CD4-positive, CD25-positive, alpha-beta regulatory T cell (primary cell): ENCODE measurements around the gene PGAM4. TPM values are rescaled to one million over a fixed set of nuclear protein-coding genes. Genes with fewer than 3 reads are reported as not detected.

ENCODE experiments used
- ATAC-seq, 2 donors: fragments of 150-1000 bp; cut with Tn5 transposase; one replicate each; pipeline ENCODE4 v1.10.0; 2021; ENCODE audit warnings: low read depth in 2 of 2, moderate number of reproducible peaks in 2 of 2, moderate library complexity in 1 of 2
- DNase-seq, 3 donors: peaks; one replicate each; pipeline versions ENCODE4 v3.0.0 to v3.0.0-alpha.2; 2012 to 2022; ENCODE audit warnings: mixed read lengths in 1 of 3
- H3K27ac ChIP-seq: one replicate; pipeline ENCODE4 v1.7.0; 2013; ENCODE audit warnings: mild to moderate bottlenecking, low read length; ENCODE audit not compliant: insufficient read depth, poor library complexity, severe bottlenecking
- H3K27me3 ChIP-seq: one replicate; pipeline ENCODE4 v1.7.0; 2013; ENCODE audit warnings: low read length; ENCODE audit not compliant: control insufficient read depth, insufficient read depth
- H3K36me3 ChIP-seq: one replicate; pipeline ENCODE4 v1.7.0; 2013; ENCODE audit warnings: mild to moderate bottlenecking, low read length, moderate library complexity; ENCODE audit not compliant: control insufficient read depth, insufficient read depth
- H3K4me1 ChIP-seq: 2 replicates; pipeline ENCODE4 v1.7.0; 2013; ENCODE audit warnings: mild to moderate bottlenecking, low read length; ENCODE audit not compliant: insufficient read depth, control insufficient read depth, poor library complexity, severe bottlenecking
- H3K4me3 ChIP-seq: one replicate; pipeline ENCODE4 v1.7.0; 2013; ENCODE audit warnings: low read depth, mild to moderate bottlenecking, low read length, moderate library complexity
- H3K9me3 ChIP-seq, 2 experiments: 1 replicate in 1 of 2; 2 replicates in 1 of 2; pipeline ENCODE4 v1.7.0; 2013; ENCODE audit warnings: low read length in 2 of 2, mild to moderate bottlenecking in 1 of 2, moderate library complexity in 1 of 2; ENCODE audit not compliant: control insufficient read depth in 2 of 2
- H3K27ac Mint-ChIP-seq, 3 donors: one replicate each; pipeline ENCODE4 v1.8.0; 2020 to 2022; ENCODE audit warnings: mild to moderate bottlenecking in 3 of 3, mixed read lengths in 3 of 3, moderate library complexity in 2 of 3
- H3K27me3 Mint-ChIP-seq: one replicate; pipeline ENCODE4 v1.8.0; 2022; ENCODE audit warnings: mild to moderate bottlenecking, mixed read lengths
- H3K36me3 Mint-ChIP-seq: one replicate; pipeline ENCODE4 v1.8.0; 2020; ENCODE audit warnings: mixed read lengths
- H3K4me1 Mint-ChIP-seq, 4 donors: one replicate each; pipeline ENCODE4 v1.8.0; 2020 to 2022; ENCODE audit warnings: mixed read lengths in 4 of 4, mild to moderate bottlenecking in 1 of 4
- H3K4me3 Mint-ChIP-seq, 4 donors: one replicate each; pipeline ENCODE4 v1.8.0; 2020 to 2022; ENCODE audit warnings: mild to moderate bottlenecking in 4 of 4, mixed read lengths in 4 of 4, moderate library complexity in 3 of 4
- H3K9me3 Mint-ChIP-seq, 7 donors: one replicate each; pipeline ENCODE4 v1.8.0; 2020 to 2022; ENCODE audit warnings: mixed read lengths in 7 of 7, mild to moderate bottlenecking in 3 of 7, moderate library complexity in 2 of 7
- polyA plus RNA-seq, 4 donors: library from polyadenylated mRNA; unstranded; fragments of 300-500 nt; fragmentation: Illumina TruSeq; gene quantifications; one replicate each; pipeline ENCODE4 v1.2.3, GENCODE V29; 2021
- total RNA-seq: library from RNA; stranded (reverse); gene quantifications from one replicate; pipeline ENCODE4 v1.2.3, GENCODE V29; 2022

The PGAM4 gene
- total RNA-seq: not detected
- not detected for polyA plus RNA-seq

- no peaks in the 10 kb centered on the region for H3K9me3 ChIP-seq
- peaks cover 14% of the 10 kb centered on the region for H3K36me3 Mint-ChIP-seq
- H3K27me3 Mint-ChIP-seq: no peaks in the 10 kb centered on the region
- no peak for DNase-seq
- peaks cover 3% of the 10 kb centered on the region for H3K36me3 ChIP-seq
- H3K27ac ChIP-seq: no peak within 1 kb of the TSS
- no peak within 1 kb of the TSS for H3K4me3 Mint-ChIP-seq
- no peak within 1 kb of the TSS for H3K4me3 ChIP-seq
- no peaks in the 10 kb centered on the region for H3K9me3 Mint-ChIP-seq
- ATAC-seq: no peak
- peaks cover 5 to 12% (median 11%) of the 10 kb centered on the region in 4 donors for H3K4me1 Mint-ChIP-seq
- H3K27ac Mint-ChIP-seq: no peak within 1 kb of the TSS
- H3K27me3 ChIP-seq: no peaks in the 10 kb centered on the region
- no peaks in the 10 kb centered on the region for H3K4me1 ChIP-seq
These were observed at the start of gene PGAM4 for GRCh38 chrX:77969538-77969937. Gene PGAM4, minus strand, starts transcription at chrX:77969638. Its CDS starts 0 bp downstream, at chrX:77969638.

- DNase-seq: no peak
- H3K9me3 ChIP-seq: no peaks in the 10 kb centered on the region
- H3K36me3 ChIP-seq: peaks cover 2% of the 10 kb centered on the region
- Mint-ChIP-seq H3K4me1 (no peaks in the 10 kb centered on the region), H3K9me3 (no peaks in the 10 kb centered on the region), H3K36me3 (peaks cover 7% of the 10 kb centered on the region), H3K27me3 (no peaks in the 10 kb centered on the region), H3K4me3 (no peak overlapping the region), H3K27ac (no peak overlapping the region)
- no peak for ATAC-seq
- no peak overlapping the region for H3K4me3 ChIP-seq
- no peaks in the 10 kb centered on the region for H3K4me1 ChIP-seq
- H3K27ac ChIP-seq: no peak overlapping the region
- H3K27me3 ChIP-seq: no peaks in the 10 kb centered on the region
These were observed 42.4 kb upstream of the PGAM4 start for GRCh38 chrX:78011846-78012245.

- Mint-ChIP-seq H3K27ac (no peak overlapping the region), H3K4me3 (no peak overlapping the region), H3K36me3 (peaks cover 4% of the 10 kb centered on the region), H3K27me3 (no peaks in the 10 kb centered on the region), H3K9me3 (peaks cover 0 to 2% (median 0%) of the 10 kb centered on the region in 7 donors), H3K4me1 (no peaks in the 10 kb centered on the region)
- H3K4me3 ChIP-seq: no peak overlapping the region
- no peaks in the 10 kb centered on the region for H3K4me1 ChIP-seq
- no peaks in the 10 kb centered on the region for H3K9me3 ChIP-seq
- ATAC-seq (no peak), DNase-seq (no peak)
- H3K27me3 ChIP-seq: no peaks in the 10 kb centered on the region
- H3K36me3 ChIP-seq: no peaks in the 10 kb centered on the region
- H3K27ac ChIP-seq: no peak overlapping the region
These were observed 10.4 kb upstream of the PGAM4 start for GRCh38 chrX:77979870-77980269.

- Histone ChIP-seq H3K4me3 (no peak overlapping the region), H3K4me1 (no peaks in the 10 kb centered on the region), H3K36me3 (peaks cover 3% of the 10 kb centered on the region), H3K27ac (no peak overlapping the region), H3K9me3 (no peaks in the 10 kb centered on the region), H3K27me3 (no peaks in the 10 kb centered on the region)
- Mint-ChIP-seq H3K27me3 (no peaks in the 10 kb centered on the region), H3K36me3 (peaks cover 8% of the 10 kb centered on the region), H3K9me3 (peaks cover 0 to 2% (median 0%) of the 10 kb centered on the region in 7 donors), H3K4me3 (no peak overlapping the region), H3K4me1 (peaks cover 0 to 5% (median 0%) of the 10 kb centered on the region in 4 donors), H3K27ac (no peak overlapping the region)
- DNase-seq (no peak), ATAC-seq (no peak)
These were observed 8.1 kb upstream of the PGAM4 start for GRCh38 chrX:77977518-77977917.

GRCh38 chrX:77977095-77977494, 7.7 kb upstream of the PGAM4 start:
- no peaks in the 10 kb centered on the region for H3K27me3 ChIP-seq
- no peak overlapping the region for H3K4me3 ChIP-seq
- H3K27ac ChIP-seq: no peak overlapping the region
- peaks cover 8% of the 10 kb centered on the region for H3K36me3 Mint-ChIP-seq
- H3K4me1 ChIP-seq: no peaks in the 10 kb centered on the region
- H3K4me3 Mint-ChIP-seq: no peak overlapping the region
- H3K36me3 ChIP-seq: peaks cover 3% of the 10 kb centered on the region
- H3K4me1 Mint-ChIP-seq: peaks cover 0 to 5% (median 0%) of the 10 kb centered on the region in 4 donors
- H3K9me3 Mint-ChIP-seq: peaks cover 0 to 2% (median 0%) of the 10 kb centered on the region in 7 donors
- no peaks in the 10 kb centered on the region for H3K9me3 ChIP-seq
- no peak for ATAC-seq
- no peaks in the 10 kb centered on the region for H3K27me3 Mint-ChIP-seq
- no peak for DNase-seq
- H3K27ac Mint-ChIP-seq: no peak overlapping the region

- H3K4me1 ChIP-seq: no peaks in the 10 kb centered on the region
- H3K4me3 Mint-ChIP-seq: no peak overlapping the region
- H3K4me1 Mint-ChIP-seq: peaks cover 0 to 5% (median 1%) of the 10 kb centered on the region in 4 donors
- H3K27me3 ChIP-seq: no peaks in the 10 kb centered on the region
- H3K9me3 ChIP-seq: no peaks in the 10 kb centered on the region
- DNase-seq: no peak
- no peak overlapping the region for H3K27ac Mint-ChIP-seq
- no peak for ATAC-seq
- H3K36me3 Mint-ChIP-seq: peaks cover 11% of the 10 kb centered on the region
- H3K4me3 ChIP-seq: no peak overlapping the region
- H3K36me3 ChIP-seq: peaks cover 3% of the 10 kb centered on the region
- peaks cover 0 to 2% (median 0%) of the 10 kb centered on the region in 7 donors for H3K9me3 Mint-ChIP-seq
- H3K27ac ChIP-seq: no peak overlapping the region
- no peaks in the 10 kb centered on the region for H3K27me3 Mint-ChIP-seq
These were observed 6.3 kb upstream of the PGAM4 start for GRCh38 chrX:77975755-77976154.

GRCh38 chrX:77967631-77968030, 1.8 kb downstream of the PGAM4 start:
- H3K36me3 ChIP-seq: no peaks in the 10 kb centered on the region
- ATAC-seq (no peak), DNase-seq (no peak)
- no peaks in the 10 kb centered on the region for H3K4me1 ChIP-seq
- no peaks in the 10 kb centered on the region for H3K9me3 Mint-ChIP-seq
- H3K4me3 ChIP-seq: no peak overlapping the region
- H3K27ac Mint-ChIP-seq: no peak overlapping the region
- H3K4me1 Mint-ChIP-seq: peaks cover 0 to 15% (median 12%) of the 10 kb centered on the region in 4 donors
- H3K9me3 ChIP-seq: no peaks in the 10 kb centered on the region
- H3K27me3 Mint-ChIP-seq: no peaks in the 10 kb centered on the region
- H3K36me3 Mint-ChIP-seq: peaks cover 11% of the 10 kb centered on the region
- no peaks in the 10 kb centered on the region for H3K27me3 ChIP-seq
- H3K4me3 Mint-ChIP-seq: no peak overlapping the region
- H3K27ac ChIP-seq: no peak overlapping the region

- ATAC-seq (no peak), DNase-seq (no peak)
- Mint-ChIP-seq H3K27ac (no peak overlapping the region), H3K9me3 (no peaks in the 10 kb centered on the region), H3K36me3 (peaks cover 9% of the 10 kb centered on the region), H3K4me1 (peaks cover 0 to 26% (median 19%) of the 10 kb centered on the region in 4 donors), H3K4me3 (no peak overlapping the region), H3K27me3 (no peaks in the 10 kb centered on the region)
- H3K27ac ChIP-seq: no peak overlapping the region
- H3K4me3 ChIP-seq: no peak overlapping the region
- no peaks in the 10 kb centered on the region for H3K9me3 ChIP-seq
- H3K36me3 ChIP-seq: no peaks in the 10 kb centered on the region
- H3K4me1 ChIP-seq: no peaks in the 10 kb centered on the region
- H3K27me3 ChIP-seq: no peaks in the 10 kb centered on the region
These were observed 3.1 kb downstream of the PGAM4 start for GRCh38 chrX:77966361-77966760.
